ENCODE data around the gene PGK1.
"Not testable (repeated sequence)": the region's sequence is repeated elsewhere in the genome, so short reads cannot be mapped to it uniquely, and the experiment has no call there.

The PGK1 gene

GRCh38 chrX:78104447-78105176, 564 bp downstream of the PGK1 start:
- H3K9me3 Mint-ChIP-seq, result no peaks in the 10 kb centered on the region
- ATAC-seq (peak; percentile 27), DNase-seq (peak in 1 of 2 donors; percentile 49)
- peaks cover 34% of the 10 kb centered on the region for H3K4me1 Mint-ChIP-seq
- H3K4me3 Mint-ChIP-seq, result peak overlapping the region; percentile 88 to 94
- H3K27ac Mint-ChIP-seq, result peak overlapping the region; percentile 89 to 96
- H3K27me3 Mint-ChIP-seq, result no peaks in the 10 kb centered on the region

GRCh38 chrX:78105944-78106650, 2.0 kb downstream of the PGK1 start:
- no peaks in the 10 kb centered on the region for H3K9me3 Mint-ChIP-seq

GRCh38 chrX:78106651-78106986, 2.6 kb downstream of the PGK1 start:
- ATAC-seq, result no peak
- Mint-ChIP-seq H3K27ac (peak overlapping the region; percentile 80 to 93), H3K27me3 (no peaks in the 10 kb centered on the region), H3K9me3 (no peaks in the 10 kb centered on the region), H3K4me3 (peak overlapping the region; percentile 88 to 94), H3K4me1 (peaks cover 36% of the 10 kb centered on the region)
- no peak for DNase-seq

More at GRCh38 chrX:78105944-78106650, 2.0 kb downstream of the PGK1 start:
- Mint-ChIP-seq H3K4me1 (peaks cover 36% of the 10 kb centered on the region), H3K27me3 (no peaks in the 10 kb centered on the region), H3K4me3 (peak overlapping the region; percentile 88 to 94), H3K27ac (peak overlapping the region; percentile 34 to 57)
- no peak for ATAC-seq
- peak in 1 of 2 donors; percentile 10 for DNase-seq

GRCh38 chrX:78109458-78109857, 5.4 kb downstream of the PGK1 start:
- Mint-ChIP-seq H3K9me3 (no peaks in the 10 kb centered on the region), H3K27me3 (no peaks in the 10 kb centered on the region), H3K27ac (peak overlapping the region in 1 of 2 donors; percentile 49), H3K4me1 (peaks cover 35% of the 10 kb centered on the region), H3K4me3 (peak overlapping the region; percentile 72 to 94)
- ATAC-seq (peak; percentile 75), DNase-seq (no peak)

GRCh38 chrX:78111140-78111931, 7.3 kb downstream of the PGK1 start:
- Mint-ChIP-seq H3K4me3 (no peak overlapping the region), H3K27ac (peak overlapping the region in 1 of 2 donors; percentile 27), H3K27me3 (no peaks in the 10 kb centered on the region), H3K4me1 (peaks cover 42% of the 10 kb centered on the region), H3K9me3 (no peaks in the 10 kb centered on the region)
- ATAC-seq, result no peak
- no peak for DNase-seq

- Mint-ChIP-seq H3K4me3 (no peak overlapping the region), H3K9me3 (no peaks in the 10 kb centered on the region), H3K27me3 (no peaks in the 10 kb centered on the region), H3K4me1 (peaks cover 50% of the 10 kb centered on the region), H3K27ac (peak overlapping the region in 1 of 2 donors; percentile 88)
- no peak for DNase-seq
- no peak for ATAC-seq
These were observed 12.3 kb downstream of the PGK1 start for GRCh38 chrX:78116365-78116764.

GRCh38 chrX:78116766-78117165, 12.7 kb downstream of the PGK1 start:
- no peak overlapping the region for H3K4me3 Mint-ChIP-seq

GRCh38 chrX:78118628-78119027, 14.6 kb downstream of the PGK1 start:
- H3K27ac Mint-ChIP-seq, result no peak overlapping the region
- H3K4me3 Mint-ChIP-seq, result no peak overlapping the region
- DNase-seq (no peak), ATAC-seq (no peak)
- H3K27me3 Mint-ChIP-seq, result no peaks in the 10 kb centered on the region
- H3K4me1 Mint-ChIP-seq, result peaks cover 66% of the 10 kb centered on the region
- no peaks in the 10 kb centered on the region for H3K9me3 Mint-ChIP-seq

More at GRCh38 chrX:78116766-78117165, 12.7 kb downstream of the PGK1 start:
- Mint-ChIP-seq H3K9me3 (no peaks in the 10 kb centered on the region), H3K27me3 (no peaks in the 10 kb centered on the region), H3K27ac (peak overlapping the region in 1 of 2 donors; percentile 88), H3K4me1 (peaks cover 54% of the 10 kb centered on the region)
- ATAC-seq (no peak), DNase-seq (no peak)

GRCh38 chrX:78119521-78120227, 15.6 kb downstream of the PGK1 start:
- H3K9me3 Mint-ChIP-seq, result no peaks in the 10 kb centered on the region
- H3K27me3 Mint-ChIP-seq, result no peaks in the 10 kb centered on the region
- peaks cover 60% of the 10 kb centered on the region for H3K4me1 Mint-ChIP-seq
- no peak overlapping the region for H3K27ac Mint-ChIP-seq
- no peak for DNase-seq
- no peak for ATAC-seq
- H3K4me3 Mint-ChIP-seq, result no peak overlapping the region

- Mint-ChIP-seq H3K9me3 (no peaks in the 10 kb centered on the region), H3K27ac (no peak overlapping the region), H3K27me3 (no peaks in the 10 kb centered on the region), H3K4me1 (peaks cover 40% of the 10 kb centered on the region), H3K4me3 (no peak overlapping the region)
- DNase-seq, result peak in 1 of 2 donors; percentile 45
- peak; percentile 95 for ATAC-seq
These were observed 19.1 kb downstream of the PGK1 start for GRCh38 chrX:78123190-78123589.

GRCh38 chrX:78124307-78124706, 20.3 kb downstream of the PGK1 start:
- Mint-ChIP-seq H3K9me3 (no peaks in the 10 kb centered on the region), H3K27ac (no peak overlapping the region), H3K4me3 (no peak overlapping the region), H3K4me1 (peaks cover 31% of the 10 kb centered on the region), H3K27me3 (no peaks in the 10 kb centered on the region)
- DNase-seq (no peak), ATAC-seq (no peak)

- Mint-ChIP-seq H3K27me3 (no peaks in the 10 kb centered on the region), H3K4me1 (peaks cover 25% of the 10 kb centered on the region), H3K9me3 (no peaks in the 10 kb centered on the region), H3K4me3 (no peak overlapping the region), H3K27ac (no peak overlapping the region)
- DNase-seq, result no peak
- no peak for ATAC-seq
These were observed 21.1 kb downstream of the PGK1 start for GRCh38 chrX:78125148-78125547.

GRCh38 chrX:78125781-78126180, 21.7 kb downstream of the PGK1 start:
- not testable (repeated sequence) for ATAC-seq, H3K27me3 Mint-ChIP-seq, DNase-seq, H3K27ac Mint-ChIP-seq, H3K4me3 Mint-ChIP-seq, H3K9me3 Mint-ChIP-seq
- peaks cover 25% of the 10 kb centered on the region for H3K4me1 Mint-ChIP-seq

- no peaks in the 10 kb centered on the region for H3K9me3 Mint-ChIP-seq
- H3K27ac Mint-ChIP-seq, result no peak overlapping the region
- no peak overlapping the region for H3K4me3 Mint-ChIP-seq
- H3K27me3 Mint-ChIP-seq, result no peaks in the 10 kb centered on the region
- ATAC-seq (no peak), DNase-seq (no peak)
- H3K4me1 Mint-ChIP-seq, result no peaks in the 10 kb centered on the region
These were observed 25.7 kb downstream of the PGK1 start for GRCh38 chrX:78129714-78130113.

GRCh38 chrX:78130396-78130795, 26.3 kb downstream of the PGK1 start:
- Mint-ChIP-seq H3K4me1 (no peaks in the 10 kb centered on the region), H3K9me3 (no peaks in the 10 kb centered on the region), H3K4me3 (no peak overlapping the region), H3K27ac (no peak overlapping the region), H3K27me3 (no peaks in the 10 kb centered on the region)
- ATAC-seq (no peak), DNase-seq (no peak)

Data from stimulated activated naive CD8-positive, alpha-beta T cell treated with anti-CD3 and anti-CD28 coated beads, Interleukin-15, amount 100 ng/mL, for 72 hours (primary cell).